Activated naive CD4-positive, alpha-beta T cell treated with Interleukin-2 at 50 U/mL for 16 hours (primary cell): ENCODE data around the gene RIPK4.

ENCODE experiments used
- DNase-seq: peaks from one replicate; pipeline ENCODE4 v3.0.0-alpha.2; 2020

The RIPK4 gene

DNA sequence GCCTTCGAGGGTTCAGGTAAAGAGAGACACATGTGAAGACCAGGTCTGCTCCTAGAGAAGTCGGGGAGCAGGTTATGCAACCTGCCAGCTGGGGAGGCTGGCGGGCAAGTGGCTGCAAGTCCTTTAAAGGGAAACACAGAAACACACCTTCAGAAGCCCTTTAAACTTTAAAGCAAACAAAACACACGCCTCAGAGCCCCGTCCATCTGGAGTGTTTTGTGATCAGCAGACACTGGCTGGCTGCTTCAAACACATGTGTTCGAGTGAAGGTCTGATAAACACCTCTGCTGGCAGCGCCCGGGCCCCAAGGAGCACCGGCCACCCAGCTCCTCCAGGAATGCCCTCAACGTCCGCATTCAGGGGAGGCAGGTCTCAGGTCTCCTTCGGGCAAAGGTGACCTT, 15.2 kb downstream of the RIPK4 start:
- no peak for DNase-seq

DNA sequence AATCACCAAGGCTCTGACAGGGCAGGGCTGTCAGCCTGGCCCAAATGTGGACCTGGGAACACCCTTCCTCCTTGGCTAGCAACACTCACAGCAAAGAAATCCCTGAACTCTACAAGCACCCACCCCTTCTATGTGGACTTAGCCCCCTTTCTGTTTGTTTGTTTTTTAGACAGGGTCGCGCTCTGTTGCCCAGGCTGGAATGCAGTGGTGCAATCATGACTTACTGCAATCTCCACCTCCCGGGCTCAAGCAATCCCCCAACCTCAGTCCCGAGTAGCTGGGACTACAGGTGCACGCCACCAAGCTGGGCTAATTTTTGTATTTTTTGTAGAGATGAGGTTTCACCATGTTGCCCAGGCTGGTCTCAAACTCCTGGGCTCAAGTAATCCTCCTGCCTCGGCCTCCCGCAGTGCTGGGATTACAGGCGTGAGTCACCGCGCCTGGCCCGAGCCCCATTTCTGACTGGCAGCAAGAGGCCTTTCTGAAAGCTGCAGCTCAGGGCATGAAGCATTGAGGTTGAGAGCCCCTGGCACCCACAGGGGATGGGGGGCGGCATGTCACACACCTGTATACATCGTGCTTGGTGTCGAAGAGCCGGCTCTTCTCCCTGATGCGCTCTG, 16.2 kb downstream of the RIPK4 start:
- no peak for DNase-seq

GRCh38 chr21:41750051-41750450, 16.8 kb downstream of the RIPK4 start:
- no peak for DNase-seq

GRCh38 chr21:41749286-41749685, 17.6 kb downstream of the RIPK4 start:
- DNase-seq, result no peak

- no peak for DNase-seq
These were observed 18.7 kb downstream of the RIPK4 start for GRCh38 chr21:41747943-41748738.

GRCh38 chr21:41746744-41747006, 20.2 kb downstream of the RIPK4 start:
- DNase-seq, result no peak

DNA sequence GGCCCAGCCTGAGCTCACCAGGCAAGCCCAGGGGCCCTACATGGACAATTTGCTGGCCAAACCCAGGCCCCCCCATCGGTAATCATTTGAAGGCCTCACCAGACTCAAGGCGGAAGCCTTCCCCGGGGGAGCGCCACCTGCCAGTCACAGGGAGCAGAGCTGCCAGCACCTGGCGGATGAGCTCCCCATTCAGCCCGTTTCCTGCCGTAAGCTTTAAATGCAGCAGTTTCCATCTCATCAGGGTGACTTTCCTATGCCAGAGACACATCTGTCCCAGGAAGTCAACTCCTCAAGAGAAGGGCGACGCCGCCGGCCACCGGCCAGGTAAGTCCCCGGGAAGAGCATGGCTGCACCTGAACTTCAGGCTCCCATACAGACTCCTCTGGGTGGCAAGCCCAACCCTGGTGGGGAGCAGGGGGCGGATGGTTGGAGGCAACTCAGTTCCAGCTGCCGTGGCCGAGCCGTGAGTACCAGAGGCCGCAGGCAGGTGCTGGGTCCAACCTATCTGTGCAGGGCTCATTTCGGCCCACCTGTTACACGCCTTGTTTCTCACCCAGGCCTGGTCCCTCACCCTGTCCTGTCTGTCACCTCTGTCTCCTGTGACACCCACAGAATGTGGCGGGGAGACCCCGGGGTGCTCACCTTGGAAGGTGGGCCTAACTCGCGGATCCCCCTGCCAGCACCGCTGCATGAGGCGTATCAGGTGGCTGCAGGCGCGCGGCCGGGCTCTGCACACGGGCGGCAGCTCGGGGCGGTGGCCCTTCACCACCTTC, 20.7 kb downstream of the RIPK4 start:
- no peak for DNase-seq

DNA sequence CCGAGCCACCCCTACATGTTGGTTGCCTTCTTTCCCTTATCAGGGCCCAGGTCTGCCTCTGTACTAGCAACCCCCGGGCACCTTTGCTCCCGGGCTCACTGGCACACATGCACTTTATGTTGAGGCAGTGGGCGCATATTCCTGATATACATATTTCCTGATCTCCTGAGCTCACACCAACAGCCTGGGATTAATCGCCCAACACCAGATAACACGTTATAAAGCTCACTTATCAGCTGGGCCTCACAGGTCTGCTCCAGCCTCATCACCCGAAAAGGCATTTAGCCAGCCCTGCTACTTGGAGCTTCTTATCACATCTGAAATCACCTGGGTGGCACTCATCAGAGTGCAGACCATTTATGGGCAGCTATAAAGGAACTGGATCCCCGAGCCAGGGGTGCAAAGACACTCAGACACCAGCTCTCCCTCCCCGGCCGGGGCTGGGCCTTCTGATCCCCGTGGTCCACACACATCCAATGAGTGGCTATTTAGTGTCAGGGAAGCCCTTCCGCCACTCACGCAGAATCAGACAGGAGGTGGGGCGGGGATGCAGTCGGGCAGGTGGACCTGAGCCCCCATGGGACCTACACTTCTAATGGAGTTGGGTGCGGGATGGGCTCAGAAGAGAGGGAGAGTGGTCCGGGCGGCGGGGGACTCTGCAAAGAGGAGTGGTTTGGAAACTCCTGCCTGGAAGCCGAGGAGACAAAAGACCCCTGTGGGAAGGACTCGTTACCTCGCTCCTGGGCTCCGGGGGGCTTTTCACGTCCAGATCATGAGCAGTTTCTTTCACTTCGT, 21.6 kb downstream of the RIPK4 start:
- no peak for DNase-seq

GRCh38 chr21:41744028-41744930, 22.6 kb downstream of the RIPK4 start:
- no peak for DNase-seq

- no peak for DNase-seq
These were observed 23.4 kb downstream of the RIPK4 start for GRCh38 chr21:41743321-41744027.

- no peak for DNase-seq
These were observed 24.6 kb downstream of the RIPK4 start for GRCh38 chr21:41742073-41742875.

DNA sequence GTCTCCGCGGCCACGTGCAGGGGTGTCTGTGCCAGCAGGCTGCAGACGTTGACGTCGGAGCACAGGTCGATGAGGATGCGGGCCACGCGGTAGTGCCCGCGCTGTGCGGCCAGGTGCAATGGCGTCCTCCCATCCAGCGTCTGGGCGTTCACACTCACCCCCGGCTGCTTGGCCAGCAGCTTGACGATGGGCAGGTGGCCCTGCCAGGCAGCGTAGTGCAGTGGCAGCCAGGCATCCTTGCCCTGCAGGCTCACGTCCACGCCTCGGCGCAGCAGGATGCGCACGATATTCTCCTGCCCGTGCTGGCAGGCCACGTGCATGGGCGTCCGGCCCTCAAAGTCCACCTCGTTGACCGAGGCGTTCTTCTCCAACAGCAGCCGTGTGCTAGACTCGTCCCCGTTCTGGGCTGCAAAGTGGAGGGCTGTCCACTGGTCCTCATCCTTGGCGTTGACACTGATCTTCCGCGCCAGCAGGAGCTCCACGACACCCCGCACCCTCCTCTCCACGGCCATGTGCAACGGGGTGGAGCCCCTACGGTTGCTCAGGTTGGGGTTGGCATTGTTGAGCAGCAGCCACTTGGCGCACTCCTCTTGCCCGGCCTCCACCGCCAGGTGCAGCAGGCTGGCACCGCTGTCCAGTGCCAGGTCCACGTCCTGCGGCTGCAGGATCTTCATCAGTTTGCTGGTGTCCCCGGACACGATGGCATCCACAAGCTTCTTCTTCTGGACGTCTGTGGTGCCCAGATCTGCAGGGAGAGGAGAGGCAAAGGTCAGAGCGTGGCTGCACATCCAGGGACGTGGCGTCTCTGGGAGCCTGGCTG, 25.4 kb downstream of the RIPK4 start:
- DNase-seq, result no peak

DNA sequence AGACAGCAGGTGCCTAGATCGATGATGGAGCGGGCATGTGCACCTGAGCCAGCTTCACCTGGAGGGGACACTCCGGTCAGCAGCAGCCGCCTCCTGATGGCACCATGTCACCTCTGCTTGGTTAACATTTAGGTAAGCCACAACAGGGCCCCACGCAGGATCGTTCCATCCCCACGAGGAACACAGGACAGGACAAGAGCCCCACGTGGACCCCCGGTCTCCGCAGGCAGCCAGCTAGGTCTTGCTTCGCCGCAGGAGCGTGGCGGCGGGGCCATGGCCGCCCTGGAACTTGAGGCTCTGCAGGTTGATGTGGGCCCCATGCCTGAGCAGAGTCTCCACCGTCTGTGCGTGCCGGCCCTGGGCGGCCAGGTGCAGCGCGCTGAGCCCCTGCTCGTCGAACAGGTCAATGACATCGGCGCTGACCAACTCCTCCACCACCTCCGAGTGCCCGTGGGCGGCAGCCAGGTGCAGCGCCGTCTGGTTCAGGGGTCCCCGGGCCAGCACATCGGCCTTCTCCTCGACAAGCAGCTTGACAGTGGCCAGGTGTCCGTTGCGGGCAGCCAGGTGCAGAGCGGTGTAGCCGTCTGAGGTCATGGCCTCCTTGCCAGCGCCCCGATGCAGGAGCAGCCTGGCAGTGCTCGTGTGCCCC, 26.1 kb downstream of the RIPK4 start:
- no peak for DNase-seq

GRCh38 chr21:41739936-41740335, 26.9 kb downstream of the RIPK4 start:
- DNase-seq, result no peak

DNA sequence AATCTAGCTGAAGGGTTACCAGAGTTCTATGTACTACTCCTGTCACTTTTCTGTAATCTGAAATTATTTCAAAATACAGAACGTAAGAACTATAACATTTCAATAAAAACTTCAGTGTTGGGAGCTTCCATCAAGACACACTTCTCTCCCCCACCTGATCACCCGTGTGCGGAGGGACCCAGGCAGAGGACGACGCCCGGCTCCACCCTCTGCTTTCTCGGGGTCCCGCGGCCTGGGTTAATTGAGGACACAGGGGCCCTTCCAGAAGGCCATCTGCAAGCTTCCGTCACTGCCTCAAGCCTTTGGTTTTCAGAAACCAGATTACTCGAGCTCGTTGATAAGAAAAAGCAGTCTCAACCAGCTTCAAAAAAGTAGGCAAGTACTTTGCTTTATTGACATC, 27.8 kb downstream of the RIPK4 start:
- DNase-seq, result no peak

GRCh38 chr21:41737651-41738324, 29.1 kb downstream of the RIPK4 start:
- no peak for DNase-seq

GRCh38 chr21:41736423-41736822, 30.4 kb downstream of the RIPK4 start:
- DNase-seq, result no peak

- no peak for DNase-seq
These were observed 32.7 kb downstream of the RIPK4 start for GRCh38 chr21:41733951-41734689.
